HG03354 (cell line): ENCODE results near the gene SMARCB1.

Source experiments
- ATAC-seq: cut with Tn5 transposase; IDR thresholded peaks from one replicate; pipeline ENCODE4 v1.9.1; 2021; ENCODE audit warnings: mild to moderate bottlenecking; ENCODE audit not compliant: unreplicated experiment, poor library complexity, severe bottlenecking

The SMARCB1 gene

GRCh38 chr22:23759566-23759965 is 27.2 kb upstream of the SMARCB1 start:
- ATAC-seq, result no peak

DNA sequence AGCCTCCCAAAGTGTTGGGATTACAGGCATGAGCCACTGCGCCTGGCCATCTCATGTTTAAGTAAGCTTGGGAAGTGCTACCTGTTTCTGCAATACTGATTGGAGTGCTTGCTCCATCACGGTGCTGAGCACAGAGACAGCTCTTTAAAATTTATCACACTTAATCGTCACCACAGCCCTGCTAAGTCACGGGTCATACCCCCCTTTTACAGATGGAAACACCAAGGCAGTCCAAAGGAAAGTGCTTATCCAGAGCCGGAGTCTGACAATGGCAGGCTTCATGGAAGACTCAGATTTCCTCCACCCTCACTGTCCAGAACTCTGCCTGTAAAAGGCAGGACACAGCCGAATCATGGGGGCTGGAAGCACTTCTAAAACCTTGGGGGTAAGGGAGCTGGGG is 26.7 kb upstream of the SMARCB1 start:
- ATAC-seq, result no peak

DNA sequence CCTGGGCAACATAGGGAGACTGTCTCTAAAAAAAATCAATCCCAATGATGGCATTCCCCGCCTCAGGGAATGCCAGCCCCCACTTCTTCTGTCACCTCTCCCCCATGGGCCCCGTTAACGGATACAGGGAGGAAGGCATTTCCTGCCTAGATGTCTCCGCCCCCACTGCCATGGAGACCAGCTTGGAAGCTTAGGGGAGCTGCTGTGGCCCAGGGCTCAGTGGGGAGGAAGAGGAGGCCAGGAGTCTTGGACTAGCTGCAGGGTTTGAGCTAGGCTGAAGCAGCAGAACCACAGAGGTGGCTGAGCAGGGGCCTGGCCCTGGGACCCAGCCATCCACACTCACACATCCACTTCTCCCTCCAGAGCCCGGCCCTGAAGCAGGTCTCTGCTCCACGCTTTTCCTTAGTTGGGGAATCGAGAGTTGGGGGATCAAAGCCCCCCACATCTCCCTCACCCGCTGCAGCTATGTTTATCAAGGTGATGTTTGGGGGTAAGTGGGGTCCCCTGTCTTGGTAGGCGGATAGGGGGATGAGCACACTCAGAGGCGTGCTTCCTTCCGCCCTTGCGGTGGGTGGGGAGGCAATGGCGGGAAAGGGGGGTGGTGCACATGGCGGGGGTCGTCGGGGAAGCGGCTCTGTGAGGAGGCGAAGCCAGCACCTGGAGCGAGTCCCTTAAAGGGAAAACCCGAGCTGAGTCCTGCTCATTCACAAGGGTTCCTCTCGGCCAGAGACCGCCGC is 23.8 kb upstream of the SMARCB1 start, which contains the start of gene C22orf15:
Gene C22orf15 (plus strand): TSS at position 149 of the 737 bp plus-strand sequence. CDS start 317 bp downstream, at position 466.
- ATAC-seq, result no peak

GRCh38 chr22:23763579-23763945 is 23.2 kb upstream of the SMARCB1 start:
- no peak for ATAC-seq

GRCh38 chr22:23763954-23764353 is 22.8 kb upstream of the SMARCB1 start:
- ATAC-seq, result no peak

DNA sequence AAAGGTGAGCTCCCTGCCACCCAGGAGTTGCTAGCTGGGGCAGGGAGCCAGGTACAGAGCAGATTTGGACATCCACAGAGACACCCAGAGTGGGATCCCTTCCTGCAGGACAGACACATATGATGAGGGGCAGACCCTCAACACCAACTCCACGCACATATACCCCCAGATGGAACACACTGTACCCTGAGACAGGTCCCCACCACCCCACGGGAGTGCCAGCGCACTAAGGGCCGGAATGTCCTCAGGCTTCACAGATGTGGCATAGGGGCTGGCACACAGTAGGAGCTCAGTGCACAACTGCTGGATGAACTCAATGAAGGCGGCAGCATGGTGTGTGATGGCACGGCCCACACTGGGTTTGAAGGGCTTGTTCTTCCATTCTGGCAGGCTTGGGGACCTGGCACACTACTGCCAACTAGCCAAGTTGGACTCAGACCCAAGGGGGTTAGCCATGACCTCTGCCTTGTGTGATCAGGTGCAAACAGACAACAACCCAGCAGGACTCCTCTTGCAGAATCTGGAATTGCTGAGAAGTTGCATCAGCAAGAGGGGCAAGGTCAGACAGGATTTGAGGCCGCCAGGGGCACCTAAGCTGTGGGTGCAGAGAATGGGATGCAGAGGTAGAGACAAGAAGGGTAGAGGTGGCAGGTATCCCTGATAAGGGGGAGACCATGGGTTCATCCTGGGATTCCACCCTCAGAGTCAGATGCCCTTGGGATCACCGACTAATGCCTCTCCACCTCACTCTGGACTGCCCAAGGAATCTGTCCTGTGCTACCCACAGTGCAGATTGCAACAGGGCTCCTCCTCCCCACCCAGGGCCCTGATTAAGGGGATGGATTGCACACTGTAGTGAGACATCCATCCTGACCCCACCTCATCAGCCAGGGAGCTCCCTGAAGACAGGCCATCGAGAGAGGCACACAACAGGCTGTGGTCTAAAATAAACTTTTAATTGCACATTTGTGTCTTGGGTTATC is 21.6 kb upstream of the SMARCB1 start:
- no peak for ATAC-seq

DNA sequence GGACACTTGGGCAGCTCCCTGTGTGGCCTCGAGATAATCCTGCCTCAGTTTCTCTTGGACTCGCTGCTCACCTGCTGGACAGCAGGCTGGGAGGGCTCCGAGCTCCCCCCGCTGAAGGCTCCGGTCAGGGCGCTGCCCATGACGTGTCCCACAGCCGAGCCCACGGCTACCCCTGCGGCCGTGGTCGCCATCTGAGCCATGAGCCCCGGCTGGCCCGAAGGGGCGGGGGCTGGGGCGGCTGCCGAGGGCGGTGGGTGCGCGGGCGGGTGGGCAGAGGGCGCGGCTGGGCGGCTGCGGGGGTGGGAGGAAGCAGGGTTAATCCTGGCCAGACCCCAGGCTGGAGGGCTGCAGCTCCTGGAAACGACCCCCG is 19.5 kb upstream of the SMARCB1 start:
- no peak for ATAC-seq

DNA sequence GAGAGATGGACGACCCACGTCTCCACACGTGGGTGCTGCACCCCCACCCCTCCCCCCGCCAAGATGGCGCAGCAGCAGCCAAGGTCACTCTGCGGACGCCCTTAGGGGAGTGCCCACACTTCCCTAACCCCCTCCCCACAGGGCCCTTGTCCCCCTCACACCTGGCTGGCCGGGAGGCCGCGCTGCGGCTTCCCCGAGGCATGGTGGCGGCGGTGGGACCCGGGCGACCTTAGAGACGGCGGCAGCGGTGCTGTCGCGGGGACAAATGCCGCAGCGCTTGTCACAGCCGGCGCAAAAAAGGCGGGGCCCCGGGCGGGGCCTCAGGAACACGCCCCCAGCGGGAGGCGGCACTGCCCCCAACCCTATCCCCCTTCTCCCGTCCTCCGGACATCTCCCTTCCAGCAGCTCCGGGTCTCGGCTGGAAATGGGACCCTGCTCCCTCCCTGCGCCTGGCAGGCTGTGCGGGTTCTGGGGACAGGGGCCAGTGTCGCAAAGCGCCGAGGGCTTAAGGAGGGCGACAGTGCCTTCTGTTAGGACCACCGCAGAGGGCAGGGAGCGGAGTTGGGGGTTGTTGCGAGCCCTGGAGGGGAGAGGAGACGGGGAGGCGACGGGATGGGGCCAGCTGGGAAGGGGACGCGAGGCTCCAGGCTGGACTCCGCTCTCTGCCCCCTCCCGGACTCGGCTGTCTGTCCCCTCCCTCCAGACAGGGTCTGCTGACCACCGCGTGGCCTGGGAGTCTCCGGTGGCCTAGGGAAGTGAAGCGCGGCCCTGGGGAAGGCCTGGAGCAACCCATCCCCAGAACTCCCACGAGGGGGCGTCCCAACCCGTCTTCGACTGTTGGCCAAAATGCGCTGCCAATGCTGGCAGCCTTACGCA is 18.9 kb upstream of the SMARCB1 start, which contains the start of gene CHCHD10:
Gene CHCHD10 (minus strand): TSS at position 300 of the 876 bp plus-strand sequence. CDS start 98 bp downstream, at position 202.
- ATAC-seq, result peak; percentile 63

DNA sequence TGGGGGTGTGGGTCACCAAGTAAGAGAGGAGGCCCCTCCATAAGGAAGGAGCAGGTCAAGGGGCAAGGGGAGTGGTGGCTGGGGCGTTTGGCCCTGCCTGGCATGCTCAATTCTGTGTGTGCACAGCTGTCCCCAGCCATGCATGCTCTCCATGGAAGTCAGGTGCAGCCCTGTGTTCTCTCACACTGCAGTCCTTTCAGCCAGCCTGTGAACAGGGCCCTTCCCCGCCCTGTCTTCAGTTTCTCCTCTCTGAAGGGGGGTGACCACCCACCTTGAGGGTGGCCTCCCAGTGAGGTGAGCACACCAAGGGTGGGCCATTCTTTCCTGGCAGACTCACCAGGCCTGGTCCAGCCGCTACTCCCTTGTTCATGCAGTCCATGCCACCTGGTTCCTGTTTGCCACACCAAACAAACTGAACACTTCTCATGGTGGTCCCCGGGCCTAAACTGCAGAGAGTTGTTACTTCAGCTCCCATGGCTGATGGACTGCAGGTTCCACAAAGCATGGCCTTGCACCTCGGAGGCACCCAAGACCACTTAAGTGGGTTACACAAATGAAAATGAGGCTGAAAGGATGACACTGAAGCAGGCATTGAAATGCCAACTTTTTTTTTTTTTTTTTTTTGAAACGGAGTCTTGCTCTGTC is 17.3 kb upstream of the SMARCB1 start:
- no peak for ATAC-seq

DNA sequence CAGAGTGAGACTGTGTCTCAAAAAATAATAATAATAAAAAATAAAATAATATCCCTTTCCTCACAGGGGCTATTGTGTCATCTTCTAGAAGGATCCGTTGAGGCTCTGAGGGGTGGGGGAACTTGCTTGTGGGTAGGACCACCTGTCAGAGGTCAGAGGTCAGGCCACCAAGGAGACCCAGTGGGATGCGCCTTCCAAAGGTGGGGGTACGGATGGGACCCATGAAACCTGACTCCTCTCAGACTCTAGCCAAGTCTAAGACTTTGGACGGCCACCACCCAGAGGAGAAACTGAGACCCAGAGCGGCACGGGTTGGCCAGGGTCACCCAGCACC is 14.5 kb upstream of the SMARCB1 start:
- no peak for ATAC-seq

GRCh38 chr22:23772649-23773473 is 13.9 kb upstream of the SMARCB1 start, which contains the start of gene MMP11:
Gene MMP11, plus strand, starts transcription at chr22:23772849. Its CDS starts 22 bp downstream, at chr22:23772871.
- ATAC-seq, result no peak

DNA sequence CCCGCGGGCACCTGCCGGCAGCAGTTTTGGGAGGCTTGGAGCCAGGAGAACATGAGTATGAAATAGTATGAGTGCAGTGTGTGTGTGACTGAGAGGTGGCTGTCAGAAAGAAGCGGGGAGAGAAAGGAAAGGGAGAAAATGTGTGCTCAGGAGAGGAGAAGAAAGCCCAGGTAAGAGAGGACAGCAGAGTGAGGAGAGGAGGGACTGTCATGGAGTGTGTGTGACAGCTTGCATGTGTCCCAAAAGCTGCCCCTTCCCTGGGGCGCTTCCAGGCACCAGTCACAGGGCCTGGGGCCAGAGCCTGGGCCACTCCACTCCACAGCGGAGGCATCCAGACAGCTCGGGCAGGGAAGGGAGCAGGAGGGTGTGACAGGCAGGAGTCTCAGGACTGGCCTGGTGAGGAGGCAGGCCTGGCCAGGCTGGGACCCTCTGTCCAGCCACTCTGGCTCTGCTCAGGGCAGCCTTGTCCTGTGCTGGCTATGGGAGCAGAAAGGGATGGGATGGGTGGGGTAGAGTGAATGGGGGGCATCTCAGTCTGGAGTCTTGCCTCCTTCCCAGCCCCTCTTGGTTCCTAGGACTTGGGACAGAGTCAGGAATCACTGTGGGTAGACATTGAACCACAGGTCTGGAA is 13.2 kb upstream of the SMARCB1 start:
- no peak for ATAC-seq

GRCh38 chr22:23774114-23774921 is 12.4 kb upstream of the SMARCB1 start:
- ATAC-seq, result no peak

DNA sequence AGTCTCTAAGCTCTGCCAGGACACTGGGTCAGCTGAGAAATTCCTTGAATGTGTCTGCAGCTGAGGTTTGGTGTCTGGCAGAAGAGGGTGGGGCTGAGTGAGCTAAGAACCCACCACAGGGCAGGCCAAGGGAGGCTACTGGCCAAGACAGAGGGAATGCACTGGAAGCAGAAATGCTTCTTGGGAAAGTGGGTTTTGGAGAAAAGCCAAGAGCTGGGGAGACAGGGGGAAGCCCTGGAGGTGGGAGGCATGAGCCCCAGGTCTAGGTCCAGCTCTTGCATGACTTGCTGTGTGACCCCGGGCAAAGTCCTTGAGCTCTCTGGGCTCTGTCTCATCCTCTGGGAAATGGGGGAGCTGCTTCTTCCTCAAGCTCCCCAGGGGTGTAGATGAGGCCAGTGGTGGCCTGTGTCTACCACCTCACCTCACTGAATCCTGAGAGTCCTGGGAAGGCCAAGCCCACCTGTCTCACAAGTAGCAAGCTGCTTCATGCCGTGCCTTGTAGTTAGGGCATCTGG is 11.8 kb upstream of the SMARCB1 start:
- ATAC-seq, result no peak

- no peak for ATAC-seq
Observed at GRCh38 chr22:23775779-23776375, 10.9 kb upstream of the SMARCB1 start.

GRCh38 chr22:23777776-23778576 is 8.8 kb upstream of the SMARCB1 start:
- no peak for ATAC-seq
